Peyer's patch (tissue), 4 donors: ENCODE results near the gene FNIP2. TPM values are rescaled to one million over a fixed set of nuclear protein-coding genes. Genes with fewer than 3 reads are reported as not detected.

Experiments
- DNase-seq, 3 donors: peaks; one replicate each; pipeline ENCODE4 v3.0.0-alpha.2; 2017 to 2019
- H3K27ac ChIP-seq, 4 donors: fragments of 200-600 bp; sonication (generic); one replicate each; pipeline ENCODE4 v1.5.1; 2016 to 2019
- H3K27me3 ChIP-seq, 2 donors: fragments of 200-600 bp; sonication (generic); one replicate each; pipeline ENCODE4 v1.5.1; 2019
- H3K36me3 ChIP-seq, 3 donors: fragments of 200-600 bp; sonication (generic); one replicate each; pipeline ENCODE4 v1.5.1; 2016 to 2019
- H3K4me1 ChIP-seq, 4 donors: fragments of 200-600 bp; sonication (generic); one replicate each; pipeline ENCODE4 v1.5.1; 2016 to 2019
- H3K4me3 ChIP-seq, 4 donors: fragments of 200-600 bp; sonication (generic); 1 replicate in 3 of 4; 2 replicates in 1 of 4; pipeline ENCODE4 v1.5.1; 2016 to 2019; ENCODE audit warnings: mild to moderate bottlenecking in 1 of 4
- H3K9me3 ChIP-seq, 4 donors: fragments of 200-600 bp; sonication (generic); one replicate each; pipeline ENCODE4 v1.5.1; 2016 to 2019; ENCODE audit warnings: mild to moderate bottlenecking in 1 of 4
- CTCF ChIP-seq, 6 experiments: fragments of 450-650 bp in 4 of 6; fragments of 200-600 bp in 2 of 6; sonication (generic) in 1 of 6; IDR thresholded peaks; one replicate each; pipeline ENCODE4 v1.5.1; 2017 to 2019; ENCODE audit warnings: antibody characterized with exemption in 6 of 6, mild to moderate bottlenecking in 3 of 6, moderate library complexity in 1 of 6
- POLR2A ChIP-seq, 2 donors: fragments of 450-650 bp; IDR thresholded peaks; one replicate each; pipeline ENCODE4 v1.5.1; 2017; ENCODE audit warnings: antibody characterized with exemption in 2 of 2, mild to moderate bottlenecking in 2 of 2, moderate library complexity in 2 of 2
- total RNA-seq, 4 donors: library from RNA; depleted of rRNA; stranded (reverse); fragments of >200 nt; gene quantifications; one replicate each; pipeline ENCODE4 v1.1.0, GENCODE V29; 2016

FNIP2 gene
- total RNA-seq, 4 donors from 2014 or later: 31.9 to 40.8 (median 38.6) TPM

GRCh38 chr4:158781963-158782362 lies 13.1 kb downstream of the FNIP2 start:
- H3K27ac ChIP-seq: peak overlapping the region in 1 of 4 donors; percentile 2
- no peak for DNase-seq
- H3K4me3 ChIP-seq: no peak overlapping the region
- H3K4me1 ChIP-seq: peaks cover 0 to 54% (median 2%) of the 10 kb centered on the region in 4 donors
- H3K27me3 ChIP-seq: no peaks in the 10 kb centered on the region
- TF ChIP-seq CTCF (IDR thresholded peaks at IDR 0.05) (no peak), POLR2A (IDR thresholded peaks at IDR 0.05) (no peak)
- H3K9me3 ChIP-seq: no peaks in the 10 kb centered on the region
- H3K36me3 ChIP-seq: no peaks in the 10 kb centered on the region

- H3K27me3 ChIP-seq: no peaks in the 10 kb centered on the region
These were observed 13.9 kb downstream of the FNIP2 start for GRCh38 chr4:158782551-158783360.

GRCh38 chr4:158783785-158784184 lies 15.0 kb downstream of the FNIP2 start:
- TF ChIP-seq POLR2A (IDR thresholded peaks at IDR 0.05) (no peak), CTCF (IDR thresholded peaks at IDR 0.05) (no peak)
- Histone ChIP-seq H3K9me3 (no peaks in the 10 kb centered on the region), H3K4me1 (peaks cover 0 to 54% (median 0%) of the 10 kb centered on the region in 4 donors), H3K36me3 (no peaks in the 10 kb centered on the region), H3K27me3 (no peaks in the 10 kb centered on the region), H3K4me3 (no peak overlapping the region), H3K27ac (no peak overlapping the region)
- no peak for DNase-seq

More at GRCh38 chr4:158782551-158783360, 13.9 kb downstream of the FNIP2 start:
- DNase-seq: no peak
- Histone ChIP-seq H3K4me3 (no peak overlapping the region), H3K9me3 (no peaks in the 10 kb centered on the region), H3K4me1 (peaks cover 0 to 58% (median under 1%) of the 10 kb centered on the region in 4 donors), H3K27ac (peak overlapping the region in 1 of 4 donors; percentile 16), H3K36me3 (no peaks in the 10 kb centered on the region)
- no peak for TF ChIP-seq CTCF (IDR thresholded peaks at IDR 0.05)
- no peak for TF ChIP-seq POLR2A (IDR thresholded peaks at IDR 0.05)

- DNase-seq: no peak
- Histone ChIP-seq H3K4me3 (no peak overlapping the region), H3K27me3 (no peaks in the 10 kb centered on the region), H3K4me1 (peaks cover 0 to 49% (median 0%) of the 10 kb centered on the region in 4 donors), H3K27ac (peak overlapping the region in 2 of 4 donors; percentile 36 to 40), H3K9me3 (no peaks in the 10 kb centered on the region), H3K36me3 (no peaks in the 10 kb centered on the region)
- no peak for TF ChIP-seq CTCF (IDR thresholded peaks at IDR 0.05)
- TF ChIP-seq POLR2A (IDR thresholded peaks at IDR 0.05): no peak
These were observed 16.9 kb downstream of the FNIP2 start for GRCh38 chr4:158785718-158786117.

- Histone ChIP-seq H3K4me3 (no peak overlapping the region), H3K27ac (peak overlapping the region in 2 of 4 donors; percentile 36 to 40), H3K36me3 (no peaks in the 10 kb centered on the region), H3K4me1 (peaks cover 0 to 49% (median 0%) of the 10 kb centered on the region in 4 donors), H3K9me3 (no peaks in the 10 kb centered on the region), H3K27me3 (no peaks in the 10 kb centered on the region)
- DNase-seq: no peak
- TF ChIP-seq POLR2A (IDR thresholded peaks at IDR 0.05): no peak
- TF ChIP-seq CTCF (IDR thresholded peaks at IDR 0.05): no peak
These were observed 17.3 kb downstream of the FNIP2 start for GRCh38 chr4:158786121-158786601.
